ENCODE measurements around the gene TRIM46. TPM values are rescaled to one million over a fixed set of nuclear protein-coding genes. Genes with fewer than 3 reads are reported as not detected.
A peak's percentile ranks its signal among the peaks of the same experiment; 100 is the strongest.
"Not testable (repeated sequence)": the region's sequence is repeated elsewhere in the genome, so short reads cannot be mapped to it uniquely, and the experiment has no call there.

TRIM46 gene
- polyA plus RNA-seq, 1 donor (not counting 4 experiments of a cell fraction or from before 2014, with no cell fraction given) = 1.7 TPM

DNA sequence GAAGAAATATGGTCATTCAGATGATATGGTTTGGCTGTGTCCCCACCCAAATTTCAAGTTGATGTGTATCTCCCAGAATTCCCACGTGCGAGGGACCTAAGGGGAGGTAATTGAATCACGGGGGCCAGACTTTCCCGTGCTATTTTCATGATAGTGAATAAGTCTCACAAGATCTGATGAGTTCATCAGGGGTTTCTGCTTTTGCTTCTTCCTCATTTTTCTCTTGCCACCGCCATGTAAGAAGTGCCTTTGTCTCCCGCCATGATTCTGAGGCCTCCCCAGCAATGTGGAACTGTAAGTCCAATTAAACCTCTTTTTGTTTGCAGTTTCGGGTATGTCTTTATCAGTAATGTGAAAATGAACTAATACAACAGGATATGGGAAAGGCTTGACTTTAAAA lies 31.9 kb upstream of the TRIM46 start:
- DNase-seq (ENCODE audit: low read depth, low spot score) (no peak), FAIRE-seq (no peak)
- Histone ChIP-seq H3K27me3 (ENCODE audit: control insufficient read depth, extremely low read depth, insufficient read depth, low read length) (no peaks in the 10 kb centered on the region), H4K20me1 (ENCODE audit: control insufficient read depth, extremely low read depth, insufficient read depth, low read length) (no peaks in the 10 kb centered on the region), H3K9me3 (ENCODE audit: control insufficient read depth, low read depth, low read length) (no peaks in the 10 kb centered on the region), H2AFZ (ENCODE audit: control insufficient read depth, low read length) (no peak overlapping the region), H3K4me3 (ENCODE audit: control insufficient read depth in 2 of 3, extremely low read depth in 1 of 3, insufficient read depth in 2 of 3, low read depth in 1 of 3, low read length in 3 of 3) (no peak overlapping the region), H3K9me1 (ENCODE audit: control insufficient read depth, extremely low read depth, insufficient read depth, low read length) (no peaks in the 10 kb centered on the region), H3K79me2 (ENCODE audit: control insufficient read depth, insufficient read depth, low read length) (peaks cover 28% of the 10 kb centered on the region), H3K9ac (ENCODE audit: control insufficient read depth, extremely low read depth, insufficient read depth, low read length) (no peak overlapping the region), H3K27ac (ENCODE audit: control insufficient read depth, insufficient read depth, low read length) (no peak overlapping the region), H3K4me1 (ENCODE audit: control insufficient read depth, extremely low read depth, insufficient read depth, low read length) (peaks cover 12% of the 10 kb centered on the region), H3K4me2 (ENCODE audit: control insufficient read depth, extremely low read depth, insufficient read depth, low read depth, low read length) (no peak overlapping the region), H3K36me3 (ENCODE audit: control insufficient read depth in 2 of 2, extremely low read depth in 1 of 2, insufficient read depth in 2 of 2, low read length in 2 of 2) (peaks cover 5 to 16% of the 10 kb centered on the region in 2 experiments)
- dilution Hi-C loops (cut with MboI; ENCODE audit: extremely low pct_ligation_motif_present, low sequenced_read_pairs) = no loop called here
- TF ChIP-seq, protein P1, sequence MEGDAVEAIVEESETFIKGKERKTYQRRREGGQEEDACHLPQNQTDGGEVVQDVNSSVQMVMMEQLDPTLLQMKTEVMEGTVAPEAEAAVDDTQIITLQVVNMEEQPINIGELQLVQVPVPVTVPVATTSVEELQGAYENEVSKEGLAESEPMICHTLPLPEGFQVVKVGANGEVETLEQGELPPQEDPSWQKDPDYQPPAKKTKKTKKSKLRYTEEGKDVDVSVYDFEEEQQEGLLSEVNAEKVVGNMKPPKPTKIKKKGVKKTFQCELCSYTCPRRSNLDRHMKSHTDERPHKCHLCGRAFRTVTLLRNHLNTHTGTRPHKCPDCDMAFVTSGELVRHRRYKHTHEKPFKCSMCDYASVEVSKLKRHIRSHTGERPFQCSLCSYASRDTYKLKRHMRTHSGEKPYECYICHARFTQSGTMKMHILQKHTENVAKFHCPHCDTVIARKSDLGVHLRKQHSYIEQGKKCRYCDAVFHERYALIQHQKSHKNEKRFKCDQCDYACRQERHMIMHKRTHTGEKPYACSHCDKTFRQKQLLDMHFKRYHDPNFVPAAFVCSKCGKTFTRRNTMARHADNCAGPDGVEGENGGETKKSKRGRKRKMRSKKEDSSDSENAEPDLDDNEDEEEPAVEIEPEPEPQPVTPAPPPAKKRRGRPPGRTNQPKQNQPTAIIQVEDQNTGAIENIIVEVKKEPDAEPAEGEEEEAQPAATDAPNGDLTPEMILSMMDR (optimal IDR thresholded peaks at IDR 0.05 in 1 of 3, IDR thresholded peaks at IDR 0.05 in 1 of 3, conservative IDR thresholded peaks at IDR 0.05 in 1 of 3; ENCODE audit: extremely low read depth in 1 of 3, insufficient read depth in 2 of 3, low read length in 3 of 3) = no peak
- no peak for TF ChIP-seq EZH2 (IDR thresholded peaks at IDR 0.05; ENCODE audit: low read length)

DNA sequence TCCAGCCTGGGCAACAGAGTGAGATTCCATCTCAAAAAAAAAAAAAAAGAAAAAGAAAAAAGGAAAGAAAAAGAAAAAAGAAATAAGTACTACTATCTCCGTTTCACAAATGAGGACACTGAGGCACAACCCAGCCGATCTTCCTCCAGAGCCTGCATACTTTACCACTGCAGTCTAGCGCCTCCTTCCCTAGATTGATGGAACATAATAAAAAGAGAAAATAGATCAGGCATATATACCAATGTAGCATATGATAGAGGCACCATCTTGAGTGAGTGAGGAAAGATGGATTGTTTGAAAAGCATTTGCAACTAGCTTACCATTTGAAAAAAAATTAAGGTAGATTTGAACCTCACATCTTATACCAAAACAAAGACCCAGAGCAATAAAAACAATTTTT lies 28.2 kb upstream of the TRIM46 start:
- FAIRE-seq (no peak), DNase-seq (ENCODE audit: low read depth, low spot score) (no peak)
- no peaks in the 10 kb centered on the region for H3K9me3 ChIP-seq (ENCODE audit: control insufficient read depth, low read depth, low read length)
- H3K9ac ChIP-seq (ENCODE audit: control insufficient read depth, extremely low read depth, insufficient read depth, low read length) = no peak overlapping the region
- no peaks in the 10 kb centered on the region for H3K36me3 ChIP-seq (ENCODE audit: control insufficient read depth in 2 of 2, extremely low read depth in 1 of 2, insufficient read depth in 2 of 2, low read length in 2 of 2)
- no peak overlapping the region for H2AFZ ChIP-seq (ENCODE audit: control insufficient read depth, low read length)
- dilution Hi-C loops (cut with MboI; ENCODE audit: extremely low pct_ligation_motif_present, low sequenced_read_pairs) = no loop called here
- no peaks in the 10 kb centered on the region for H4K20me1 ChIP-seq (ENCODE audit: control insufficient read depth, extremely low read depth, insufficient read depth, low read length)
- no peak overlapping the region for H3K4me2 ChIP-seq (ENCODE audit: control insufficient read depth, extremely low read depth, insufficient read depth, low read depth, low read length)
- H3K79me2 ChIP-seq (ENCODE audit: control insufficient read depth, insufficient read depth, low read length) = no peaks in the 10 kb centered on the region
- no peaks in the 10 kb centered on the region for H3K9me1 ChIP-seq (ENCODE audit: control insufficient read depth, extremely low read depth, insufficient read depth, low read length)
- H3K27me3 ChIP-seq (ENCODE audit: control insufficient read depth, extremely low read depth, insufficient read depth, low read length) = no peaks in the 10 kb centered on the region
- no peak overlapping the region for H3K27ac ChIP-seq (ENCODE audit: control insufficient read depth, insufficient read depth, low read length)
- no peak overlapping the region for H3K4me3 ChIP-seq (ENCODE audit: control insufficient read depth in 2 of 3, extremely low read depth in 1 of 3, insufficient read depth in 2 of 3, low read depth in 1 of 3, low read length in 3 of 3)
- TF ChIP-seq, protein P1 (optimal IDR thresholded peaks at IDR 0.05 in 1 of 3, IDR thresholded peaks at IDR 0.05 in 1 of 3, conservative IDR thresholded peaks at IDR 0.05 in 1 of 3; ENCODE audit: extremely low read depth in 1 of 3, insufficient read depth in 2 of 3, low read length in 3 of 3) = peak in 1 of 3 experiments; percentile 6
- TF ChIP-seq EZH2 (IDR thresholded peaks at IDR 0.05; ENCODE audit: low read length) = no peak
- H3K4me1 ChIP-seq (ENCODE audit: control insufficient read depth, extremely low read depth, insufficient read depth, low read length) = no peaks in the 10 kb centered on the region

DNA sequence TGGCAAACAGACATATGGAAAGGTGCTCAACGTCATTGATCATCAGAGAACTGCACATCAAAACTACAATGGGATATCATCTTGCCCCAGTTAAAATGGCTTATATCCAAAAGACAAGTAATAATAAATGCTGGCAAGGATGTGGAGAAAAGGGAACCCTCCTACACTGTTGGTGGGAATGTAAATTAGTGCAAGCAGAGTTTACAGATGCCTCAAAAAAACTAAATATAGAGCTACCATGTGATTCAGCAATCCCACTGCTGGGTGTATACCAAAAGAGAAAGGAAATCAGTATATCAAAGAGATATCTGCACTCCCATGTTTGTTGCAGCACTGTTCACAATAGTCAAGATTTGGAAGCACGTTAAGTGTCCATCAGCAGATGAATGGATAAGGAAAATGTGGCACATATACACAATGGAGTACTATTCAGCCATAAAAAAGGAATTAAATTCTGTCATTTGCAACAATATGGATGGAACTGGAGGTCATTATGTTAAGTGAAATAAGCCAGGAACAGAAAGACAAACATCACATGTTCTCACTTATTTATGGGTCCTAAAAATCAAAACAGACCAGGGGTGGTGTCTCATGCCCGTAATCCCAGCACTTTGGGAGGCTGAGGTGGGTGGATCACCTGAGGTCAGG lies 17.5 kb upstream of the TRIM46 start:
- H3K4me2 ChIP-seq (ENCODE audit: control insufficient read depth, extremely low read depth, insufficient read depth, low read depth, low read length); H3K9me1 ChIP-seq (ENCODE audit: control insufficient read depth, extremely low read depth, insufficient read depth, low read length); H3K9ac ChIP-seq (ENCODE audit: control insufficient read depth, extremely low read depth, insufficient read depth, low read length); FAIRE-seq; H3K9me3 ChIP-seq (ENCODE audit: control insufficient read depth, low read depth, low read length); H3K27ac ChIP-seq (ENCODE audit: control insufficient read depth, insufficient read depth, low read length); H3K27me3 ChIP-seq (ENCODE audit: control insufficient read depth, extremely low read depth, insufficient read depth, low read length); H2AFZ ChIP-seq (ENCODE audit: control insufficient read depth, low read length); H3K4me3 ChIP-seq (ENCODE audit: control insufficient read depth in 2 of 3, extremely low read depth in 1 of 3, insufficient read depth in 2 of 3, low read depth in 1 of 3, low read length in 3 of 3); DNase-seq (ENCODE audit: low read depth, low spot score); H4K20me1 ChIP-seq (ENCODE audit: control insufficient read depth, extremely low read depth, insufficient read depth, low read length); H3K4me1 ChIP-seq (ENCODE audit: control insufficient read depth, extremely low read depth, insufficient read depth, low read length); H3K36me3 ChIP-seq (ENCODE audit: control insufficient read depth in 2 of 2, extremely low read depth in 1 of 2, insufficient read depth in 2 of 2, low read length in 2 of 2); H3K79me2 ChIP-seq (ENCODE audit: control insufficient read depth, insufficient read depth, low read length); dilution Hi-C loops (cut with MboI; ENCODE audit: extremely low pct_ligation_motif_present, low sequenced_read_pairs): not testable (repeated sequence)

Measured in keratinocyte (primary cell).